A673 (cell line): ENCODE measurements around the gene DPYD.

Experiments used
- CTCF ChIP-seq: fragments of 300-800, 200-600 bp; sonication (generic); conservative IDR thresholded peaks from 2 replicates; pipeline ENCODE4 v1.5.1; 2017; ENCODE audit warnings: low read depth, mild to moderate bottlenecking, antibody characterized with exemption, low read length, moderate library complexity, mixed read lengths
- EZH2 ChIP-seq: fragments of 200-600 bp; sonication (generic); IDR thresholded peaks from 2 replicates; pipeline ENCODE4 v1.6.1; 2017; ENCODE audit warnings: borderline replicate concordance, low read depth, mild to moderate bottlenecking, mixed read lengths, antibody characterized with exemption, low read length; ENCODE audit not compliant: poor library complexity, severe bottlenecking

DNA sequence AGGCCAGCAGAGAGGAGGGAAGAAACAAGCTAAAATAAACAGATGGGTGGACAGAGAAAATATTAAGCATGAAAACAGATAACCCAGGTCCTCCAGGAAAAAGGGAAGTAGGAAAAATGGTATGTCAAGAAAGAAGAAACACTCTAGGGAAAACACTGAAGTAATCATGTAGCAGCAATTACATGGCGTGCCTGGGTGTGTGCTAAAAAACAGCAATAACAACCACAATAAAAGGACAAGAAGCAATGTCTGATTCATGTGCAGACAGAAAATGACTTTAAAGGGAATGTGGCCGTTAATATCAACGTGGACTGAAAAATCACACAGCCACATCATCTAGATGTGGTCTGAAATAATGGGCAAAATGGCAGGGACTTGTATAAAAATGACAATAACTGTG, 829.6 kb downstream of the DPYD start:
- no peak for TF ChIP-seq CTCF
- no peak for TF ChIP-seq EZH2
